ENCODE measurements around the gene TNRC6C.

TNRC6C gene

GRCh38 chr17:78010759-78011158 lies 52.3 kb downstream of the TNRC6C start:
- DNase-seq (ENCODE audit: low read depth in 2 of 2, low spot score in 1 of 2): no peak

- DNase-seq (ENCODE audit: low read depth in 2 of 2, low spot score in 1 of 2): no peak
These were observed 53.9 kb downstream of the TNRC6C start for GRCh38 chr17:78012428-78012827.

GRCh38 chr17:78013683-78014467 lies 55.4 kb downstream of the TNRC6C start:
- DNase-seq (ENCODE audit: low read depth in 2 of 2, low spot score in 1 of 2): peak; percentile 15 to 25

- DNase-seq (ENCODE audit: low read depth in 2 of 2, low spot score in 1 of 2): no peak
These were observed 56.1 kb downstream of the TNRC6C start for GRCh38 chr17:78014646-78015045.

GRCh38 chr17:78016852-78017251 lies 58.3 kb downstream of the TNRC6C start:
- DNase-seq (ENCODE audit: low read depth in 2 of 2, low spot score in 1 of 2): no peak

GRCh38 chr17:78019367-78019975 lies 61.0 kb downstream of the TNRC6C start:
- DNase-seq (ENCODE audit: low read depth in 2 of 2, low spot score in 1 of 2): no peak

- DNase-seq (ENCODE audit: low read depth in 2 of 2, low spot score in 1 of 2): no peak
These were observed 61.6 kb downstream of the TNRC6C start for GRCh38 chr17:78019976-78020716.

- no peak for DNase-seq (ENCODE audit: low read depth in 2 of 2, low spot score in 1 of 2)
These were observed 62.2 kb downstream of the TNRC6C start for GRCh38 chr17:78020717-78021108.

- DNase-seq (ENCODE audit: low read depth in 2 of 2, low spot score in 1 of 2): no peak
These were observed 63.9 kb downstream of the TNRC6C start for GRCh38 chr17:78022425-78022824.

- DNase-seq (ENCODE audit: low read depth in 2 of 2, low spot score in 1 of 2): no peak
These were observed 64.5 kb downstream of the TNRC6C start for GRCh38 chr17:78023042-78023441.

- no peak for DNase-seq (ENCODE audit: low read depth in 2 of 2, low spot score in 1 of 2)
These were observed 67.9 kb downstream of the TNRC6C start for GRCh38 chr17:78026381-78026780.

GRCh38 chr17:78027121-78027520 lies 68.6 kb downstream of the TNRC6C start:
- DNase-seq (ENCODE audit: low read depth in 2 of 2, low spot score in 1 of 2): no peak

GRCh38 chr17:78029697-78030096 lies 71.2 kb downstream of the TNRC6C start:
- no peak for DNase-seq (ENCODE audit: low read depth in 2 of 2, low spot score in 1 of 2)

GRCh38 chr17:78031435-78031834 lies 72.9 kb downstream of the TNRC6C start:
- no peak for DNase-seq (ENCODE audit: low read depth in 2 of 2, low spot score in 1 of 2)

GRCh38 chr17:78032166-78032565 lies 73.7 kb downstream of the TNRC6C start:
- no peak for DNase-seq (ENCODE audit: low read depth in 2 of 2, low spot score in 1 of 2)

GRCh38 chr17:78034429-78035091 lies 76.1 kb downstream of the TNRC6C start:
- DNase-seq (ENCODE audit: low read depth in 2 of 2, low spot score in 1 of 2): no peak

GRCh38 chr17:78037280-78037679 lies 78.8 kb downstream of the TNRC6C start:
- DNase-seq (ENCODE audit: low read depth in 2 of 2, low spot score in 1 of 2): no peak

- DNase-seq (ENCODE audit: low read depth in 2 of 2, low spot score in 1 of 2): no peak
These were observed 80.3 kb downstream of the TNRC6C start for GRCh38 chr17:78038748-78039288.

GRCh38 chr17:78039581-78039980 lies 81.1 kb downstream of the TNRC6C start:
- no peak for DNase-seq (ENCODE audit: low read depth in 2 of 2, low spot score in 1 of 2)

- DNase-seq (ENCODE audit: low read depth in 2 of 2, low spot score in 1 of 2): no peak
These were observed 82.2 kb downstream of the TNRC6C start for GRCh38 chr17:78040440-78041385.
